Measurements from ENCODE around the gene CRMP1. TPM values are rescaled to one million over a fixed set of nuclear protein-coding genes. Genes with fewer than 3 reads are reported as not detected.

Gene CRMP1
- total RNA-seq, 1 experiment from 2014 or later: not detected

DNA sequence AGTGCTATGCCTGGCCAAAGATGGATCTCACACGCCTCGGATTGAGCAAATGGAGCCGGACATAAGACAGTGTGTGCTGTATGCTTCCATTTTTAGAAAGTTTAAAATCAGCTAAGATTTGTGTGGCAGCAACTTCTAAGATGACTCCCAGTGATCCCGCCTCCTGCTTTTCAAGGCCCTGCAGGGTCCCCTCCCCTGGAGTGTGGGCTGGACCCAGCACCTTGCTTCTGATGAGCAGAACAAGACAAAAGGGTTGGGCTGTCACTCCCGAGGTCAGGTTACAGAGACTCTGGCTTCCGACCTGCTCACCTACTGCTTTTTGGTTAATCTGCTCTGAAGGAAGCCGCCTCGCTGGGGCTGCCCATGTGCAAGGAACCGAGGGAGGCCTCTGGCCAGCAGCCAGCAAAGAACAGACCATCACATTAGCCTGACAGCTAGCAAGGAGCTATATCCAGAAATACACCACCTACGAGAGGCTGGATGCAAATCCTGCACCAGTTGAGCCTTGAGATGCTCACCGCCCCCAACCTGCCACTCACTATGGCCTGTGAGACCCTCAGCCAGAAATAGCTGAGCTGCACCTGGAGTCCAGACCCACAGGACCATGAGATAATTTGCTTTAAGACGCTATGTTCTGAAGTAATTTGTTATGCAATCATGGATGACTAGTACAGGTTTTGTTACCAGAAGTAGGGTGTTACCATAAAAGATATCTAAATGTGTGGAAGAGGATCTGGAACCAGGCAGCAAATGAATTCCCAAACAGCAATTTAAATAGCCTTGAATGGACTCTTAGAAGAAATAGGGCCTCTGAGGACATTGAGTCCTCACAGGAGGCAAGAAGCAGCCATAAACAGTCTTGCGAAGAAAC is 47.6 kb downstream of the CRMP1 start:
- Mint-ChIP-seq H3K4me3 (ENCODE audit: low read depth, unreplicated experiment) (no peak overlapping the region), H3K4me1 (ENCODE audit: low read depth, unreplicated experiment) (no peaks in the 10 kb centered on the region), H3K9me3 (ENCODE audit: low read depth, unreplicated experiment) (peaks cover 6% of the 10 kb centered on the region), H3K27me3 (ENCODE audit: unreplicated experiment) (no peaks in the 10 kb centered on the region), H3K27ac (ENCODE audit: unreplicated experiment) (no peak overlapping the region), H3K36me3 (ENCODE audit: insufficient read depth, unreplicated experiment) (peaks cover 9% of the 10 kb centered on the region)
- TF ChIP-seq, protein P1, sequence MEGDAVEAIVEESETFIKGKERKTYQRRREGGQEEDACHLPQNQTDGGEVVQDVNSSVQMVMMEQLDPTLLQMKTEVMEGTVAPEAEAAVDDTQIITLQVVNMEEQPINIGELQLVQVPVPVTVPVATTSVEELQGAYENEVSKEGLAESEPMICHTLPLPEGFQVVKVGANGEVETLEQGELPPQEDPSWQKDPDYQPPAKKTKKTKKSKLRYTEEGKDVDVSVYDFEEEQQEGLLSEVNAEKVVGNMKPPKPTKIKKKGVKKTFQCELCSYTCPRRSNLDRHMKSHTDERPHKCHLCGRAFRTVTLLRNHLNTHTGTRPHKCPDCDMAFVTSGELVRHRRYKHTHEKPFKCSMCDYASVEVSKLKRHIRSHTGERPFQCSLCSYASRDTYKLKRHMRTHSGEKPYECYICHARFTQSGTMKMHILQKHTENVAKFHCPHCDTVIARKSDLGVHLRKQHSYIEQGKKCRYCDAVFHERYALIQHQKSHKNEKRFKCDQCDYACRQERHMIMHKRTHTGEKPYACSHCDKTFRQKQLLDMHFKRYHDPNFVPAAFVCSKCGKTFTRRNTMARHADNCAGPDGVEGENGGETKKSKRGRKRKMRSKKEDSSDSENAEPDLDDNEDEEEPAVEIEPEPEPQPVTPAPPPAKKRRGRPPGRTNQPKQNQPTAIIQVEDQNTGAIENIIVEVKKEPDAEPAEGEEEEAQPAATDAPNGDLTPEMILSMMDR (IDR thresholded peaks at IDR 0.05; ENCODE audit: unreplicated experiment): no peak
- CTCF ChIA-PET: no interaction called here
- intact Hi-C loops (cut with micrococcal nuclease; ENCODE audit: unreplicated experiment): no loop called here
- DNase-seq: no peak
- no TSS peak for BruUV-seq (replicated peaks)

GRCh38 chr4:5843573-5844530 is 49.0 kb downstream of the CRMP1 start:
- Mint-ChIP-seq H3K27me3 (ENCODE audit: unreplicated experiment) (no peaks in the 10 kb centered on the region), H3K4me3 (ENCODE audit: low read depth, unreplicated experiment) (no peak overlapping the region), H3K4me1 (ENCODE audit: low read depth, unreplicated experiment) (no peaks in the 10 kb centered on the region), H3K36me3 (ENCODE audit: insufficient read depth, unreplicated experiment) (peaks cover 9% of the 10 kb centered on the region), H3K9me3 (ENCODE audit: low read depth, unreplicated experiment) (peaks cover 6% of the 10 kb centered on the region), H3K27ac (ENCODE audit: unreplicated experiment) (no peak overlapping the region)
- CTCF ChIA-PET: no interaction called here
- no peak for DNase-seq
- intact Hi-C loops (cut with micrococcal nuclease; ENCODE audit: unreplicated experiment): no loop called here
- BruUV-seq (replicated peaks): no TSS peak
- TF ChIP-seq, protein P1 (IDR thresholded peaks at IDR 0.05; ENCODE audit: unreplicated experiment): no peak

GRCh38 chr4:5842456-5842855 is 50.4 kb downstream of the CRMP1 start:
- CTCF ChIA-PET: no interaction called here
- no TSS peak for BruUV-seq (replicated peaks)
- DNase-seq: no peak
- intact Hi-C loops (cut with micrococcal nuclease; ENCODE audit: unreplicated experiment): no loop called here
- H3K4me3 Mint-ChIP-seq (ENCODE audit: low read depth, unreplicated experiment): no peak overlapping the region
- no peaks in the 10 kb centered on the region for H3K36me3 Mint-ChIP-seq (ENCODE audit: insufficient read depth, unreplicated experiment)
- no peaks in the 10 kb centered on the region for H3K4me1 Mint-ChIP-seq (ENCODE audit: low read depth, unreplicated experiment)
- no peak overlapping the region for H3K27ac Mint-ChIP-seq (ENCODE audit: unreplicated experiment)
- TF ChIP-seq, protein P1 (IDR thresholded peaks at IDR 0.05; ENCODE audit: unreplicated experiment): no peak
- H3K9me3 Mint-ChIP-seq (ENCODE audit: low read depth, unreplicated experiment): peaks cover 9% of the 10 kb centered on the region
- no peaks in the 10 kb centered on the region for H3K27me3 Mint-ChIP-seq (ENCODE audit: unreplicated experiment)

GRCh38 chr4:5839751-5840674 is 52.9 kb downstream of the CRMP1 start:
- H3K27me3 Mint-ChIP-seq (ENCODE audit: unreplicated experiment): no peaks in the 10 kb centered on the region
- no peaks in the 10 kb centered on the region for H3K4me1 Mint-ChIP-seq (ENCODE audit: low read depth, unreplicated experiment)
- BruUV-seq (replicated peaks): no TSS peak
- H3K9me3 Mint-ChIP-seq (ENCODE audit: low read depth, unreplicated experiment): peaks cover 9% of the 10 kb centered on the region
- TF ChIP-seq, protein P1 (IDR thresholded peaks at IDR 0.05; ENCODE audit: unreplicated experiment): no peak
- no peaks in the 10 kb centered on the region for H3K36me3 Mint-ChIP-seq (ENCODE audit: insufficient read depth, unreplicated experiment)
- CTCF ChIA-PET: no interaction called here
- H3K27ac Mint-ChIP-seq (ENCODE audit: unreplicated experiment): no peak overlapping the region
- DNase-seq: no peak
- intact Hi-C loops (cut with micrococcal nuclease; ENCODE audit: unreplicated experiment): no loop called here
- no peak overlapping the region for H3K4me3 Mint-ChIP-seq (ENCODE audit: low read depth, unreplicated experiment)

All from Calu3 (cell line).